Neural cell (in vitro differentiated cells): ENCODE results near the gene DENND4C. TPM values are rescaled to one million over a fixed set of nuclear protein-coding genes. Genes with fewer than 3 reads are reported as not detected.
"Not testable (repeated sequence)": the region's sequence is repeated elsewhere in the genome, so short reads cannot be mapped to it uniquely, and the experiment has no call there.

ENCODE experiments used
- H2AFZ ChIP-seq: fragments of 200-600, 300-800 bp; sonication (generic), shearing (Covaris generic); 2 replicates; pipeline ENCODE4 v1.6.0; 2014; ENCODE audit warnings: low read depth, mild to moderate bottlenecking, antibody characterized with exemption, low read length, moderate library complexity
- H3F3A ChIP-seq: fragments of 200-600 bp; shearing (Covaris generic); 2 replicates; pipeline ENCODE4 v1.6.1; 2016; ENCODE audit warnings: mild to moderate bottlenecking, moderate library complexity, mixed read lengths, antibody characterized with exemption, low read length; ENCODE audit not compliant: insufficient read depth, poor library complexity, severe bottlenecking
- H3K27ac ChIP-seq: fragments of 200-600, 300-800 bp; sonication (generic), shearing (Covaris generic); 2 replicates; pipeline ENCODE4 v1.5.1; 2014; ENCODE audit warnings: mild to moderate bottlenecking, low read length, moderate library complexity
- H3K27me3 ChIP-seq: fragments of 300-800, 200-600 bp; sonication (generic), shearing (Covaris generic); 2 replicates; pipeline ENCODE4 v1.6.0; 2014; ENCODE audit warnings: mild to moderate bottlenecking, low read depth, low read length, moderate library complexity; ENCODE audit not compliant: insufficient read depth
- H3K36me3 ChIP-seq: fragments of 300-800, 200-600 bp; sonication (generic), shearing (Covaris generic); 2 replicates; pipeline ENCODE4 v1.5.1; 2014; ENCODE audit warnings: mild to moderate bottlenecking, antibody characterized with exemption, low read length, moderate library complexity; ENCODE audit not compliant: insufficient read depth
- H3K4me2 ChIP-seq: fragments of 300-800, 200-600 bp; sonication (generic), shearing (Covaris generic); 2 replicates; pipeline ENCODE4 v1.6.0; 2014; ENCODE audit warnings: mild to moderate bottlenecking, low read length
- H3K4me3 ChIP-seq: fragments of 300-800, 200-600 bp; sonication (generic), shearing (Covaris generic); 2 replicates; pipeline ENCODE4 v1.5.1; 2014; ENCODE audit warnings: mild to moderate bottlenecking, low read length, moderate library complexity
- H3K79me2 ChIP-seq: fragments of 200-600 bp; shearing (Covaris generic); replicated peaks from 2 replicates; pipeline ENCODE4 v1.6.0; 2014; ENCODE audit warnings: mild to moderate bottlenecking, low read length, moderate library complexity; ENCODE audit not compliant: insufficient read depth
- H3K9ac ChIP-seq: fragments of 300-800, 200-600 bp; sonication (generic), shearing (Covaris generic); 2 replicates; pipeline ENCODE4 v1.6.1; 2016; ENCODE audit warnings: mild to moderate bottlenecking, low read length, mixed read lengths
- H3K9me2 ChIP-seq: fragments of 200-600 bp; shearing (Covaris generic); 2 replicates; pipeline ENCODE4 v1.6.1; 2016; ENCODE audit warnings: mild to moderate bottlenecking, low read length, mixed read lengths; ENCODE audit not compliant: insufficient read depth
- H3K9me3 ChIP-seq: fragments of 200-600, 300-800 bp; sonication (generic), shearing (Covaris generic); 2 replicates; pipeline ENCODE4 v1.6.1; 2016; ENCODE audit warnings: mild to moderate bottlenecking, mixed run types, low read length, moderate library complexity, mixed read lengths
- H4K20me1 ChIP-seq: fragments of 200-600 bp; shearing (Covaris generic); 2 replicates; pipeline ENCODE4 v1.6.1; 2016; ENCODE audit warnings: mild to moderate bottlenecking, mixed run types; ENCODE audit not compliant: insufficient read depth
- EP300 ChIP-seq: fragments of 450-650 bp; conservative IDR thresholded peaks from 2 replicates; pipeline ENCODE4 v1.6.1; 2014; ENCODE audit warnings: antibody characterized with exemption, mild to moderate bottlenecking, moderate library complexity; ENCODE audit not compliant: poor library complexity, severe bottlenecking
- EZH2 ChIP-seq: fragments of 200-600, 300-800 bp; shearing (Covaris generic), sonication (generic); IDR thresholded peaks from 2 replicates; pipeline ENCODE4 v1.6.1; 2014; ENCODE audit warnings: antibody characterized with exemption, low read length, borderline replicate concordance, mild to moderate bottlenecking; ENCODE audit not compliant: insufficient read depth, poor library complexity, severe bottlenecking
- MXI1 ChIP-seq: fragments of 450-650 bp; conservative IDR thresholded peaks from 2 replicates; pipeline ENCODE4 v1.6.1; 2014; ENCODE audit warnings: antibody characterized with exemption, mild to moderate bottlenecking; ENCODE audit not compliant: poor library complexity, severe bottlenecking
- POLR2AphosphoS5 ChIP-seq: IDR thresholded peaks from 2 replicates; pipeline ENCODE4 v1.6.1; 2012
- RAD21 ChIP-seq: fragments of 450-650 bp; conservative IDR thresholded peaks from 2 replicates; pipeline ENCODE4 v1.6.1; 2014; ENCODE audit warnings: antibody characterized with exemption, mild to moderate bottlenecking, moderate library complexity
- SMC3 ChIP-seq: fragments of 450-650 bp; conservative IDR thresholded peaks from 2 replicates; pipeline ENCODE4 v1.6.1; 2014; ENCODE audit warnings: antibody characterized with exemption, mild to moderate bottlenecking, moderate library complexity; ENCODE audit not compliant: poor library complexity
- TAF1 ChIP-seq: IDR thresholded peaks from 2 replicates; pipeline ENCODE4 v1.6.1; 2012; ENCODE audit warnings: low read depth
- polyA plus RNA-seq: library from polyadenylated mRNA; depleted of rRNA; stranded (reverse); fragments of >200 nt; gene quantifications from 2 replicates; pipeline ENCODE4 v1.2.3, GENCODE V29; 2014
- TF ChIP-seq, protein P1 (sequence below): IDR thresholded peaks from 2 replicates; pipeline ENCODE4 v1.6.1; 2012; ENCODE audit warnings: borderline replicate concordance
- TF ChIP-seq, protein P2 (sequence below): fragments of 450-650 bp; IDR thresholded peaks from 2 replicates; pipeline ENCODE4 v1.5.1; 2014; ENCODE audit warnings: antibody characterized with exemption, mild to moderate bottlenecking, moderate library complexity; ENCODE audit not compliant: poor library complexity, severe bottlenecking

DENND4C gene
- polyA plus RNA-seq, 1 donor from 2014 or later, result 51.8 TPM

DNA sequence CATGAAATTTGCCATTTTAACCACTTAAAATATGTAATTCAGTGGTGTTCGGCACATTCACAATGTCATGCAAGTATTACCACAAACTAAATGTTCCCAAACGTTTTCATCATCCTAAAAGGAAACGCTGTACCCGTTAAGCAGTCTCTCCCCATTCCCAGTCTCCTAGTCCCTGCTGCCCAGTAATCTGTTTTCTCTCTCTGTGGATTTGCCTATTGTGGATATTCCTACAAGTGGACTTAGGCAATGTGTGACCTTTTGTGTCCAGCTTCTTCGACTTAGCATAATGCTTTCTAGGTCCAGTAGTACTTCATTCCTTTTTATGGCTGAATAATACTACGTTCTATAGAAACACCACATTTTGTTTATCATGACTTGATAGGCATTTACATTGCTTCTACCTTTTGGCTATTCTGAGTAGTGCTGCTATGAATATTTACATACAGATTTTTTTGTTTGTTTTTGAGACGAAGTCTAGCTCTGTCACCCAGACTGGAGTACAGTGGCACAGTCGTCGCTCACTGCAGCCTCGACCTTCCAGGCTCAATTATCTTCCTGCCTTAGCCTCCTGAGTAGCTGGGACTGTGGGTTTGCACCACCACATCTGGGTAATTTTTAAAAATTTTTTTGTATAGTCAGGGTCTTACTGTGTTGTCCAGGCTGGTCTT lies 13.0 kb downstream of the DENND4C start:
- Histone ChIP-seq H3K36me3 (no peaks in the 10 kb centered on the region), H3K27ac (no peak overlapping the region), H2AFZ (no peak overlapping the region), H3K27me3 (no peaks in the 10 kb centered on the region), H4K20me1 (no peaks in the 10 kb centered on the region), H3K4me2 (no peak overlapping the region), H3K9me3 (no peaks in the 10 kb centered on the region), H3K9ac (no peak overlapping the region), H3K79me2 (peaks cover 51% of the 10 kb centered on the region), H3K4me3 (no peak overlapping the region), H3F3A (peaks cover 2% of the 10 kb centered on the region), H3K9me2 (no peaks in the 10 kb centered on the region)
- no peak for TF ChIP-seq EP300
- no peak for TF ChIP-seq SMC3
- TF ChIP-seq TAF1, result no peak

DNA sequence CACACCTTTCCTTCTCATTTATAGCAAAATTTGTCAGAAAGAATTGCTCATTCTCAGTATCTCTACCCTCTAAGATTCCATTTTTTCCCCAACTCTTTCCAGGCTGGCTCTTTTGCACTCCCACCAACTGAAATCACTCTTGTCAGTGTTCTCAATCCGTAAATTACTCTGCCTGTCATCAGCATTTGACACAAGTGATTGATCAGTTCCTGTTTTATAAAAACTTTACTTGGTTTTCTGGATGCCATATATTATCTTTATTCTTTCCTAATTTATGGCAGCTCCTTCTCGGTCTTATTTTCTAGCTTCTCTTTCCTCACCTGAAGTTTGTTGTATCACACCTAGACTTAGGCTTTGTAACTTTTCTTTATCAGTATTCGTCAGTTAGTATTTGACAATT lies 16.4 kb downstream of the DENND4C start:
- Histone ChIP-seq H3K9me2 (no peaks in the 10 kb centered on the region), H3K79me2 (peaks cover 49% of the 10 kb centered on the region), H3K27me3 (no peaks in the 10 kb centered on the region), H3K9me3 (no peaks in the 10 kb centered on the region), H3K4me2 (peak overlapping the region; percentile 7), H3F3A (peaks cover 2% of the 10 kb centered on the region), H3K27ac (peak overlapping the region; percentile 35), H4K20me1 (no peaks in the 10 kb centered on the region), H2AFZ (no peak overlapping the region), H3K4me3 (no peak overlapping the region), H3K36me3 (no peaks in the 10 kb centered on the region), H3K9ac (no peak overlapping the region)
- TF ChIP-seq, protein P1, sequence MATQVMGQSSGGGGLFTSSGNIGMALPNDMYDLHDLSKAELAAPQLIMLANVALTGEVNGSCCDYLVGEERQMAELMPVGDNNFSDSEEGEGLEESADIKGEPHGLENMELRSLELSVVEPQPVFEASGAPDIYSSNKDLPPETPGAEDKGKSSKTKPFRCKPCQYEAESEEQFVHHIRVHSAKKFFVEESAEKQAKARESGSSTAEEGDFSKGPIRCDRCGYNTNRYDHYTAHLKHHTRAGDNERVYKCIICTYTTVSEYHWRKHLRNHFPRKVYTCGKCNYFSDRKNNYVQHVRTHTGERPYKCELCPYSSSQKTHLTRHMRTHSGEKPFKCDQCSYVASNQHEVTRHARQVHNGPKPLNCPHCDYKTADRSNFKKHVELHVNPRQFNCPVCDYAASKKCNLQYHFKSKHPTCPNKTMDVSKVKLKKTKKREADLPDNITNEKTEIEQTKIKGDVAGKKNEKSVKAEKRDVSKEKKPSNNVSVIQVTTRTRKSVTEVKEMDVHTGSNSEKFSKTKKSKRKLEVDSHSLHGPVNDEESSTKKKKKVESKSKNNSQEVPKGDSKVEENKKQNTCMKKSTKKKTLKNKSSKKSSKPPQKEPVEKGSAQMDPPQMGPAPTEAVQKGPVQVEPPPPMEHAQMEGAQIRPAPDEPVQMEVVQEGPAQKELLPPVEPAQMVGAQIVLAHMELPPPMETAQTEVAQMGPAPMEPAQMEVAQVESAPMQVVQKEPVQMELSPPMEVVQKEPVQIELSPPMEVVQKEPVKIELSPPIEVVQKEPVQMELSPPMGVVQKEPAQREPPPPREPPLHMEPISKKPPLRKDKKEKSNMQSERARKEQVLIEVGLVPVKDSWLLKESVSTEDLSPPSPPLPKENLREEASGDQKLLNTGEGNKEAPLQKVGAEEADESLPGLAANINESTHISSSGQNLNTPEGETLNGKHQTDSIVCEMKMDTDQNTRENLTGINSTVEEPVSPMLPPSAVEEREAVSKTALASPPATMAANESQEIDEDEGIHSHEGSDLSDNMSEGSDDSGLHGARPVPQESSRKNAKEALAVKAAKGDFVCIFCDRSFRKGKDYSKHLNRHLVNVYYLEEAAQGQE, result no peak
- TF ChIP-seq MXI1 (no peak), SMC3 (no peak), POLR2AphosphoS5 (peak; percentile 27), EP300 (peak; percentile 69), EZH2 (no peak), TAF1 (no peak)

DNA sequence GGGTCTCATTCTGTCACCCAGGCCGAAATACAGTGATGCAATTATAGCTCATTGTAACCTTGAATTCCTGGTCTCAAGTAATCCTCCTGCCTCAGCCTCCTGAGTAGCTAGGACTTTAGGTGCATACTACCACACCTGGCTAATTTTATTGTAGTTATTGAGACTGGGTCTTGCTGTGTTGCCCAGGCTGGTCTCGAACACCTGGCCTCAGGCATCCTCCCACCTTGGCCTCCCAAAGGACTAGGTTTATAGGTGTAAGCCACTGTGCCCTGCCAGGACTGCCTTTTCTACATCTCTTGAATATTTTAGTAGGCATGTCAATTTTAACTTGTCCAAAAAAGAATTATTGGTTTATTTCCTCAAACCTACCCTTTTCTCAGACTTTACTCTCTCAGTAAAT lies 16.9 kb downstream of the DENND4C start:
- no peak overlapping the region for H3K4me2 ChIP-seq
- H3K27ac ChIP-seq, result peak overlapping the region; percentile 35
- TF ChIP-seq SMC3, result no peak
- no peak for TF ChIP-seq TAF1
- TF ChIP-seq, protein P2, sequence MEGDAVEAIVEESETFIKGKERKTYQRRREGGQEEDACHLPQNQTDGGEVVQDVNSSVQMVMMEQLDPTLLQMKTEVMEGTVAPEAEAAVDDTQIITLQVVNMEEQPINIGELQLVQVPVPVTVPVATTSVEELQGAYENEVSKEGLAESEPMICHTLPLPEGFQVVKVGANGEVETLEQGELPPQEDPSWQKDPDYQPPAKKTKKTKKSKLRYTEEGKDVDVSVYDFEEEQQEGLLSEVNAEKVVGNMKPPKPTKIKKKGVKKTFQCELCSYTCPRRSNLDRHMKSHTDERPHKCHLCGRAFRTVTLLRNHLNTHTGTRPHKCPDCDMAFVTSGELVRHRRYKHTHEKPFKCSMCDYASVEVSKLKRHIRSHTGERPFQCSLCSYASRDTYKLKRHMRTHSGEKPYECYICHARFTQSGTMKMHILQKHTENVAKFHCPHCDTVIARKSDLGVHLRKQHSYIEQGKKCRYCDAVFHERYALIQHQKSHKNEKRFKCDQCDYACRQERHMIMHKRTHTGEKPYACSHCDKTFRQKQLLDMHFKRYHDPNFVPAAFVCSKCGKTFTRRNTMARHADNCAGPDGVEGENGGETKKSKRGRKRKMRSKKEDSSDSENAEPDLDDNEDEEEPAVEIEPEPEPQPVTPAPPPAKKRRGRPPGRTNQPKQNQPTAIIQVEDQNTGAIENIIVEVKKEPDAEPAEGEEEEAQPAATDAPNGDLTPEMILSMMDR, result no peak
- TF ChIP-seq EP300, result no peak
- TF ChIP-seq MXI1, result no peak
- TF ChIP-seq RAD21, result no peak
- TF ChIP-seq, protein P1, result no peak
- TF ChIP-seq EZH2, result no peak
- TF ChIP-seq POLR2AphosphoS5, result no peak
- no peaks in the 10 kb centered on the region for H3K9me2 ChIP-seq
- H2AFZ ChIP-seq, result no peak overlapping the region
- H3K9me3 ChIP-seq, result no peaks in the 10 kb centered on the region
- H3K36me3 ChIP-seq, result no peaks in the 10 kb centered on the region
- H3K27me3 ChIP-seq, result no peaks in the 10 kb centered on the region
- no peak overlapping the region for H3K4me3 ChIP-seq
- no peaks in the 10 kb centered on the region for H4K20me1 ChIP-seq
- H3K79me2 ChIP-seq, result peaks cover 45% of the 10 kb centered on the region
- peaks cover 2% of the 10 kb centered on the region for H3F3A ChIP-seq
- no peak overlapping the region for H3K9ac ChIP-seq

DNA sequence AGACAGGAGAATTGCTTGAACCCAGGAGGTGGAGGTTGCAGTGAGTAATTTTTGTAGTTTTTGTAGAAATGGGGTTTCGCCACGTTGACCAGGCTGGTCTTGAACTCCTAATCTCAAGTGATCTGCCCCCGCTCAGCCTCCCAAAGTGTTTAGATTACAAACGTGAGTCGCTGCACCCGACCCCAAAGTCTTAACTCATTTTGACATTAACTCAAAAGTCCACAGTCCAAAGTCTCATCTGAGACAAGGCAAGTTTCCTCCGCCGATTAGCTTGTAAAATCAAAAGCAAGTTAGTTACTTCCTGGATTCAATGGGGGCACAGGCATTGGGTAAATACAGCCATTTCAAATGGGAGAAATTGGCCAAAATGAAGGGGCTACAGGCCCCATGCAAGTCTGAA lies 19.9 kb downstream of the DENND4C start:
- H3F3A ChIP-seq, H3K36me3 ChIP-seq, H3K9me3 ChIP-seq, H3K27me3 ChIP-seq, H3K27ac ChIP-seq, H3K9me2 ChIP-seq, H3K4me2 ChIP-seq, H4K20me1 ChIP-seq, H2AFZ ChIP-seq, H3K9ac ChIP-seq, H3K4me3 ChIP-seq: not testable (repeated sequence)
- H3K79me2 ChIP-seq, result peaks cover 38% of the 10 kb centered on the region
